Cardiac muscle cell (in vitro differentiated cells and primary cell): ENCODE data around the gene FOXD1. TPM values are rescaled to one million over a fixed set of nuclear protein-coding genes. Genes with fewer than 3 reads are reported as not detected.
"Not testable (repeated sequence)": the region's sequence is repeated elsewhere in the genome, so short reads cannot be mapped to it uniquely, and the experiment has no call there.

Source experiments
- DNase-seq, 2 donors: peaks; one replicate each; pipeline versions ENCODE4 v3.0.0 to v3.0.0-alpha.2; 2010 to 2017; ENCODE audit warnings: low read depth in 1 of 2, low spot score in 1 of 2
- H3K27ac ChIP-seq: fragments of 200-600 bp; sonication (generic); 2 replicates; pipeline ENCODE4 v1.5.1; 2016
- H3K27me3 ChIP-seq: fragments of 200-600 bp; sonication (generic); 2 replicates; pipeline ENCODE4 v1.6.0; 2016; ENCODE audit warnings: control low read depth
- H3K36me3 ChIP-seq: fragments of 200-600 bp; sonication (generic); 2 replicates; pipeline ENCODE4 v1.5.1; 2016; ENCODE audit warnings: control low read depth
- H3K4me1 ChIP-seq: fragments of 200-600 bp; sonication (generic); 2 replicates; pipeline ENCODE4 v1.8.1; 2017; ENCODE audit warnings: low read depth, mild to moderate bottlenecking, mixed run types
- H3K4me3 ChIP-seq: fragments of 200-600 bp; sonication (generic); 2 replicates; pipeline ENCODE4 v1.5.1; 2016; ENCODE audit warnings: mild to moderate bottlenecking
- H3K9me3 ChIP-seq: fragments of 200-600 bp; sonication (generic); 2 replicates; pipeline ENCODE4 v1.5.1; 2017; ENCODE audit warnings: low read depth, mild to moderate bottlenecking, control low read depth
- polyA plus RNA-seq: library from polyadenylated mRNA; unstranded; fragments of >200 nt; fragmentation: Nextera tagmentation; extraction: Ambion mirVana; gene quantifications from 2 replicates; pipeline ENCODE4 v1.2.1, GENCODE V29; 2016
- total RNA-seq: library from RNA; depleted of rRNA; stranded (reverse); fragments of >200 nt; gene quantifications from 2 replicates; pipeline ENCODE4 v1.2.3, GENCODE V29; 2016
- TF ChIP-seq, protein P1 (sequence below): IDR thresholded peaks from 2 replicates; pipeline ENCODE4 v1.5.1; 2012; ENCODE audit warnings: low read depth, mild to moderate bottlenecking, low read length

The FOXD1 gene
- total and polyA plus RNA-seq, 2 experiments from 2014 or later, result 0.28 TPM; not detected in 1

GRCh38 chr5:73417303-73418034 lies 31.1 kb downstream of the FOXD1 start:
- H3K9me3 ChIP-seq, result no peaks in the 10 kb centered on the region
- H3K36me3 ChIP-seq, result no peaks in the 10 kb centered on the region
- no peak for DNase-seq
- peaks cover 84% of the 10 kb centered on the region for H3K27me3 ChIP-seq
- TF ChIP-seq, protein P1, sequence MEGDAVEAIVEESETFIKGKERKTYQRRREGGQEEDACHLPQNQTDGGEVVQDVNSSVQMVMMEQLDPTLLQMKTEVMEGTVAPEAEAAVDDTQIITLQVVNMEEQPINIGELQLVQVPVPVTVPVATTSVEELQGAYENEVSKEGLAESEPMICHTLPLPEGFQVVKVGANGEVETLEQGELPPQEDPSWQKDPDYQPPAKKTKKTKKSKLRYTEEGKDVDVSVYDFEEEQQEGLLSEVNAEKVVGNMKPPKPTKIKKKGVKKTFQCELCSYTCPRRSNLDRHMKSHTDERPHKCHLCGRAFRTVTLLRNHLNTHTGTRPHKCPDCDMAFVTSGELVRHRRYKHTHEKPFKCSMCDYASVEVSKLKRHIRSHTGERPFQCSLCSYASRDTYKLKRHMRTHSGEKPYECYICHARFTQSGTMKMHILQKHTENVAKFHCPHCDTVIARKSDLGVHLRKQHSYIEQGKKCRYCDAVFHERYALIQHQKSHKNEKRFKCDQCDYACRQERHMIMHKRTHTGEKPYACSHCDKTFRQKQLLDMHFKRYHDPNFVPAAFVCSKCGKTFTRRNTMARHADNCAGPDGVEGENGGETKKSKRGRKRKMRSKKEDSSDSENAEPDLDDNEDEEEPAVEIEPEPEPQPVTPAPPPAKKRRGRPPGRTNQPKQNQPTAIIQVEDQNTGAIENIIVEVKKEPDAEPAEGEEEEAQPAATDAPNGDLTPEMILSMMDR, result no peak
- no peaks in the 10 kb centered on the region for H3K4me1 ChIP-seq
- no peak overlapping the region for H3K4me3 ChIP-seq
- H3K27ac ChIP-seq, result no peak overlapping the region

DNA sequence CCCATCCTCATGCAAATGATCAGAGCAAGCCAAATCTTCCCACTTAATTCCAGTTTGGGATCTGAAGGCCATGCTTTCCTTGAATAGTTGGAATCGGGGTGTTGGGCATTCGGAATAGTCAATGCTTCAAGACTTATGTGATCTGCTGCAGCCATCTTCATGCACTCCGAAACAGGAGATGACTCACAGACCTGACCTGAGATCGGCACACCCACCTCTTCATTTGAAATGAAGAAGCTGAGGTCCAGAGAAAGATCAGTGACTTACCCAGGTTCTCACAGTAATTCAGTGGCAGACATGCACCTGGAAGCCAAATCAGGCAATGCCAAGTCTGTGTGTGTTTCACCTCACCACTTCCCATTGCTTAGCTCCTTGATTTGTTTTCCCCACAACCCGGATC lies 33.0 kb downstream of the FOXD1 start:
- no peaks in the 10 kb centered on the region for H3K9me3 ChIP-seq
- DNase-seq, result no peak
- no peak overlapping the region for H3K4me3 ChIP-seq
- no peak overlapping the region for H3K27ac ChIP-seq
- no peaks in the 10 kb centered on the region for H3K4me1 ChIP-seq
- H3K27me3 ChIP-seq, result peaks cover 71% of the 10 kb centered on the region
- no peaks in the 10 kb centered on the region for H3K36me3 ChIP-seq
- TF ChIP-seq, protein P1, result no peak

GRCh38 chr5:73415171-73415570 lies 33.4 kb downstream of the FOXD1 start:
- no peak overlapping the region for H3K27ac ChIP-seq
- no peaks in the 10 kb centered on the region for H3K36me3 ChIP-seq
- no peak for DNase-seq
- H3K4me1 ChIP-seq, result no peaks in the 10 kb centered on the region
- no peak overlapping the region for H3K4me3 ChIP-seq
- no peaks in the 10 kb centered on the region for H3K9me3 ChIP-seq
- TF ChIP-seq, protein P1, result no peak
- H3K27me3 ChIP-seq, result peaks cover 67% of the 10 kb centered on the region

- no peak overlapping the region for H3K4me3 ChIP-seq
- H3K9me3 ChIP-seq, result no peaks in the 10 kb centered on the region
- H3K27me3 ChIP-seq, result peaks cover 41% of the 10 kb centered on the region
- no peaks in the 10 kb centered on the region for H3K4me1 ChIP-seq
- TF ChIP-seq, protein P1, result no peak
- no peak overlapping the region for H3K27ac ChIP-seq
- no peaks in the 10 kb centered on the region for H3K36me3 ChIP-seq
- DNase-seq, result no peak
Measured at GRCh38 chr5:73412597-73412988, 36.0 kb downstream of the FOXD1 start.

DNA sequence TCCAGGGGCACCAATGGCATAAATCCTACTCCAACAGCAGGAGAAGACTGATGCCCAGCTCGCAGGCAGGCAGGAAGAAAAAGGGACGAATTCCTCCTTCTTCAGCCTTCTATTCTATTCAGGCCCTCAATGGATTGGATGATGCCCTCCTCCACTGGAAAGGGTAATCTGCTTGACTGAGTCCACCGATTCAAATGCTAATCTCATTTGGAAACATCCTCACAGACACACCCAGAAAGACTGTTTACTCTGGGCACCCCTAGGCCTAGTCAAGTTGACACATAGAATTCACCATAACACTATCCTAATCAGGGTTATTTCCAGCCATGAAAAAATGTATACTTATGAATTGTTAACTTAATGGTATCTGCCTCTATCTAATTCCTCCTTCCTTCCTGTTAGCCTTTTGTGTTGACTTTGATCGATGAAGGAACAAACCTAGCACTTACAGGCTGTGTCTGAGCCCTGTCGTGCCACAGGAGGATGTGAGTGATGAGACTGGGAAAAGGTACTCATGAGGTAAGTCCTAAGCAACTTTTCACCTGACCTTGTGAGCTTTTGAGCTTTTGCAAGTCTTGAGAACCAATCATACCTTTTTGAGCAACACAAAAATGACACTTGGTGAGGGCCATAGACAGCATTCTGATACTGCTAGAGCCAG lies 36.5 kb downstream of the FOXD1 start:
- Histone ChIP-seq H3K27me3 (peaks cover 36% of the 10 kb centered on the region), H3K4me1 (no peaks in the 10 kb centered on the region), H3K9me3 (no peaks in the 10 kb centered on the region), H3K27ac (no peak overlapping the region), H3K4me3 (no peak overlapping the region), H3K36me3 (no peaks in the 10 kb centered on the region)
- DNase-seq, result no peak
- TF ChIP-seq, protein P1, result no peak

DNA sequence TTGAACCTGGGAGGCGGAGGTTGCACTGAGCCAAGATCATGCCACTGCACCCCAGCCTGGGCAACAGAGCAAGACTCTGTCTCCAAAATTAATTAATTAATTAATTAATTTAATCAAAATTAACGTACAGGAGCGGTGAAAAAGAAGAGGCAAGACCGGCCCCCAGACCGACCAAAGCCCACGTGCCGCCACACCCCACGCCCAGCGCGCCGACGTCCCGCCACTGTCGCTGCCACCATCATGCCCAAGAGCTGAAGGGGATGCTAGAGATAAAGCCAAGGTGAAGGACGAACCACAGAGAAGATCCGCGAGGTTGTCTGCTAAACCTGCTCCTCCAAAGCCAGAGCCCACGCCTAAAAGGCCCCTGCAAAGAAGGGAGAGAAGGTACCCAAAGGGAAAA lies 38.6 kb downstream of the FOXD1 start:
- DNase-seq, H3K4me3 ChIP-seq: not testable (repeated sequence)

More for the DNA sequence above, 38.6 kb downstream of the FOXD1 start:
- peaks cover 17% of the 10 kb centered on the region for H3K27me3 ChIP-seq
- H3K9me3 ChIP-seq, H3K4me1 ChIP-seq, H3K27ac ChIP-seq, H3K36me3 ChIP-seq: not testable (repeated sequence)
